Activated CD4-positive, alpha-beta memory T cell treated with anti-CD3 and anti-CD28 coated beads, Interleukin-2, amount 10 ng/mL, durations not matched to agents 7 days and 5 days (primary cell): ENCODE results near the gene EIF4E2. TPM values are rescaled to one million over a fixed set of nuclear protein-coding genes. Genes with fewer than 3 reads are reported as not detected.

Experiments
- CTCF ChIA-PET: fragments of 350-600 bp; sonication (Branson Sonifier 250); formaldehyde crosslinking; loops from one replicate; lab custom pipeline; 2021; ENCODE audit warnings: antibody characterized with exemption, inconsistent platforms; lab: Charles Lee
- POLR2A ChIA-PET: fragments of 350-600 bp; sonication (Branson Sonifier 250); formaldehyde crosslinking; loops from one replicate; lab custom pipeline; 2021; ENCODE audit warnings: antibody characterized with exemption; lab: Charles Lee
- DNase-seq: peaks from one replicate; pipeline ENCODE4 v3.0.0-alpha.2; 2020
- H3K27ac Mint-ChIP-seq: one replicate; pipeline ENCODE4 v1.8.0; 2021; ENCODE audit warnings: mild to moderate bottlenecking, mixed read lengths
- H3K27me3 Mint-ChIP-seq: one replicate; pipeline ENCODE4 v1.8.0; 2021; ENCODE audit warnings: mixed read lengths
- H3K36me3 Mint-ChIP-seq: one replicate; pipeline ENCODE4 v1.8.0; 2021; ENCODE audit warnings: low read depth, mixed read lengths
- H3K4me1 Mint-ChIP-seq: one replicate; pipeline ENCODE4 v1.8.0; 2021; ENCODE audit warnings: mixed read lengths
- H3K4me3 Mint-ChIP-seq: one replicate; pipeline ENCODE4 v1.8.0; 2021; ENCODE audit warnings: mild to moderate bottlenecking, mixed read lengths
- H3K9me3 Mint-ChIP-seq: one replicate; pipeline ENCODE4 v1.8.0; 2021; ENCODE audit warnings: mixed read lengths
- total RNA-seq, 2 experiments: library from RNA; stranded (reverse); gene quantifications; one replicate each; pipeline ENCODE4 v1.2.3, GENCODE V29; 2021

The EIF4E2 gene
- total RNA-seq, 2 experiments from 2014 or later, result 72.8 to 74.6 TPM

- POLR2A ChIA-PET, result no interaction called here
- H3K27me3 Mint-ChIP-seq, result no peaks in the 10 kb centered on the region
- no peak overlapping the region for H3K4me3 Mint-ChIP-seq
- H3K4me1 Mint-ChIP-seq, result peaks cover 22% of the 10 kb centered on the region
- no peak for DNase-seq
- CTCF ChIA-PET, result no interaction called here
- H3K36me3 Mint-ChIP-seq, result peaks cover 30% of the 10 kb centered on the region
- no peak overlapping the region for H3K27ac Mint-ChIP-seq
- H3K9me3 Mint-ChIP-seq, result no peaks in the 10 kb centered on the region
Measured at GRCh38 chr2:232543928-232544631, 6.4 kb upstream of the EIF4E2 start.

GRCh38 chr2:232544674-232545073 is 5.8 kb upstream of the EIF4E2 start:
- POLR2A ChIA-PET, result no interaction called here
- H3K27me3 Mint-ChIP-seq, result no peaks in the 10 kb centered on the region
- no peak for DNase-seq
- no peak overlapping the region for H3K27ac Mint-ChIP-seq
- no peak overlapping the region for H3K4me3 Mint-ChIP-seq
- peaks cover 28% of the 10 kb centered on the region for H3K4me1 Mint-ChIP-seq
- peaks cover 32% of the 10 kb centered on the region for H3K36me3 Mint-ChIP-seq
- no peaks in the 10 kb centered on the region for H3K9me3 Mint-ChIP-seq
- CTCF ChIA-PET, result no interaction called here

GRCh38 chr2:232545511-232546375 is 4.7 kb upstream of the EIF4E2 start:
- H3K4me3 Mint-ChIP-seq, result no peak overlapping the region
- POLR2A ChIA-PET, result no interaction called here
- no peak for DNase-seq

GRCh38 chr2:232547991-232548390 is 2.5 kb upstream of the EIF4E2 start:
- Mint-ChIP-seq H3K4me3 (no peak overlapping the region), H3K36me3 (peaks cover 44% of the 10 kb centered on the region), H3K4me1 (peaks cover 42% of the 10 kb centered on the region), H3K9me3 (no peaks in the 10 kb centered on the region), H3K27ac (no peak overlapping the region), H3K27me3 (no peaks in the 10 kb centered on the region)
- ChIA-PET POLR2A (interaction anchor here (0.6 kb wide), 1 partner anchor 250 kb away, joined by 3 read pairs; no protein-coding TSS in a partner anchor), CTCF (interaction anchor here (1.5 kb wide), 1 partner anchor 27 kb away, joined by 5 read pairs; the partner anchor contains the start of gene PRSS56)
- no peak for DNase-seq

More at GRCh38 chr2:232545511-232546375, 4.7 kb upstream of the EIF4E2 start:
- CTCF ChIA-PET, result no interaction called here
- Mint-ChIP-seq H3K9me3 (no peaks in the 10 kb centered on the region), H3K4me1 (peaks cover 29% of the 10 kb centered on the region), H3K36me3 (peaks cover 36% of the 10 kb centered on the region), H3K27me3 (no peaks in the 10 kb centered on the region), H3K27ac (no peak overlapping the region)

- no peak for DNase-seq
- peak overlapping the region; percentile 99 for H3K27ac Mint-ChIP-seq
- ChIA-PET POLR2A (interaction anchor here (0.7 to 1.5 kb wide), 11 partner anchors 12 to 533 kb away, joined by 3 to 14 read pairs (median 4); partner anchors contain the start of gene INPP5D), CTCF (interaction anchor here (1.1 kb wide), 1 partner anchor 13 kb away, joined by 4 read pairs; no protein-coding TSS in a partner anchor)
- no peaks in the 10 kb centered on the region for H3K9me3 Mint-ChIP-seq
- H3K4me3 Mint-ChIP-seq, result peak overlapping the region; percentile 95
- H3K27me3 Mint-ChIP-seq, result no peaks in the 10 kb centered on the region
- H3K36me3 Mint-ChIP-seq, result peaks cover 51% of the 10 kb centered on the region
- H3K4me1 Mint-ChIP-seq, result peaks cover 60% of the 10 kb centered on the region
Measured at GRCh38 chr2:232549655-232550353, 685 bp upstream of the EIF4E2 start.

- no peak for DNase-seq
- Mint-ChIP-seq H3K36me3 (peaks cover 60% of the 10 kb centered on the region), H3K9me3 (no peaks in the 10 kb centered on the region), H3K4me1 (peaks cover 72% of the 10 kb centered on the region), H3K4me3 (peak overlapping the region; percentile 95), H3K27me3 (no peaks in the 10 kb centered on the region), H3K27ac (peak overlapping the region; percentile 99)
- ChIA-PET POLR2A (interaction anchor here (0.6 to 1.5 kb wide), 18 partner anchors 9 to 1288 kb away, joined by 3 to 14 read pairs (median 4); partner anchors contain the start of genes CHRNG, EFHD1 and INPP5D), CTCF (no interaction called here)
Measured at GRCh38 chr2:232551250-232551638, 755 bp downstream of the EIF4E2 start.

- H3K4me1 Mint-ChIP-seq, result peaks cover 73% of the 10 kb centered on the region
- ChIA-PET CTCF (no interaction called here), POLR2A (no interaction called here)
- H3K27ac Mint-ChIP-seq, result peak overlapping the region; percentile 99
- DNase-seq, result no peak
- no peaks in the 10 kb centered on the region for H3K9me3 Mint-ChIP-seq
- H3K36me3 Mint-ChIP-seq, result peaks cover 60% of the 10 kb centered on the region
- no peaks in the 10 kb centered on the region for H3K27me3 Mint-ChIP-seq
- peak overlapping the region; percentile 95 for H3K4me3 Mint-ChIP-seq
Measured at GRCh38 chr2:232551776-232552175, 1.3 kb downstream of the EIF4E2 start.

- Mint-ChIP-seq H3K4me3 (no peak overlapping the region), H3K9me3 (no peaks in the 10 kb centered on the region), H3K27ac (peak overlapping the region; percentile 21), H3K27me3 (no peaks in the 10 kb centered on the region), H3K4me1 (peaks cover 48% of the 10 kb centered on the region), H3K36me3 (peaks cover 64% of the 10 kb centered on the region)
- DNase-seq, result no peak
- ChIA-PET POLR2A (no interaction called here), CTCF (no interaction called here)
Measured at GRCh38 chr2:232556426-232556825, 5.9 kb downstream of the EIF4E2 start.

GRCh38 chr2:232562515-232563151 is 12.1 kb downstream of the EIF4E2 start:
- DNase-seq, result no peak
- peaks cover 64% of the 10 kb centered on the region for H3K36me3 Mint-ChIP-seq
- no peaks in the 10 kb centered on the region for H3K9me3 Mint-ChIP-seq
- no peak overlapping the region for H3K27ac Mint-ChIP-seq
- no peak overlapping the region for H3K4me3 Mint-ChIP-seq
- H3K27me3 Mint-ChIP-seq, result no peaks in the 10 kb centered on the region
- peaks cover 13% of the 10 kb centered on the region for H3K4me1 Mint-ChIP-seq
- ChIA-PET CTCF (interaction anchor here (0.7 to 1.9 kb wide), 3 partner anchors 8 to 43 kb away, joined by 3 to 4 read pairs (median 4); partner anchors contain the start of genes EIF4E2 and TIGD1), POLR2A (interaction anchor here (0.6 to 2.9 kb wide), 3 partner anchors 9 to 329 kb away, joined by 3 to 14 read pairs (median 4); partner anchors contain the start of genes EIF4E2 and TIGD1)

GRCh38 chr2:232563580-232563979 is 13.1 kb downstream of the EIF4E2 start:
- Mint-ChIP-seq H3K9me3 (no peaks in the 10 kb centered on the region), H3K36me3 (peaks cover 68% of the 10 kb centered on the region)
- POLR2A ChIA-PET, result interaction anchor here (0.6 to 2.9 kb wide), 4 partner anchors 10 to 846 kb away, joined by 3 to 14 read pairs (median 4); partner anchors contain the start of genes EIF4E2 and TIGD1

GRCh38 chr2:232567721-232568120 is 17.2 kb downstream of the EIF4E2 start:
- POLR2A ChIA-PET, result interaction anchor here (1.1 kb wide), 1 partner anchor 17 kb away, joined by 5 read pairs; the partner anchor contains the start of genes EIF4E2 and TIGD1
- Mint-ChIP-seq H3K36me3 (peaks cover 72% of the 10 kb centered on the region), H3K4me1 (peaks cover 15% of the 10 kb centered on the region), H3K4me3 (no peak overlapping the region), H3K27me3 (no peaks in the 10 kb centered on the region), H3K9me3 (no peaks in the 10 kb centered on the region), H3K27ac (peak overlapping the region; percentile 5)
- no peak for DNase-seq
- CTCF ChIA-PET, result no interaction called here

More at GRCh38 chr2:232563580-232563979, 13.1 kb downstream of the EIF4E2 start:
- no peak overlapping the region for H3K4me3 Mint-ChIP-seq
- CTCF ChIA-PET, result interaction anchor here (0.9 to 1.9 kb wide), 2 partner anchors 9 to 13 kb away, joined by 3 to 4 read pairs; partner anchors contain the start of genes EIF4E2 and TIGD1
- no peak overlapping the region for H3K27ac Mint-ChIP-seq
- peaks cover 15% of the 10 kb centered on the region for H3K4me1 Mint-ChIP-seq
- DNase-seq, result no peak
- no peaks in the 10 kb centered on the region for H3K27me3 Mint-ChIP-seq

GRCh38 chr2:232568161-232568560 is 17.7 kb downstream of the EIF4E2 start:
- Mint-ChIP-seq H3K9me3 (no peaks in the 10 kb centered on the region), H3K36me3 (peaks cover 69% of the 10 kb centered on the region), H3K4me3 (no peak overlapping the region), H3K27me3 (no peaks in the 10 kb centered on the region), H3K4me1 (peaks cover 10% of the 10 kb centered on the region), H3K27ac (peak overlapping the region; percentile 5)
- ChIA-PET CTCF (no interaction called here), POLR2A (interaction anchor here (1.1 kb wide), 2 partner anchors 18 kb away, joined by 4 to 5 read pairs; partner anchors contain the start of genes EIF4E2 and TIGD1)
- DNase-seq, result no peak
